ENCODE measurements around the gene HRH4.

- TF ChIP-seq CTCF (conservative IDR thresholded peaks at IDR 0.05 in 1 of 2, IDR thresholded peaks at IDR 0.05 in 1 of 2; ENCODE audit: extremely low read depth in 1 of 2, insufficient read depth in 1 of 2, low read depth in 1 of 2, low read length in 2 of 2) (no peak), EZH2 (IDR thresholded peaks at IDR 0.05; ENCODE audit: borderline replicate concordance, low read length) (no peak)
Observed at GRCh38 chr18:24516261-24516660, 55.8 kb downstream of the HRH4 start.
